MM.1S (cell line): ENCODE data around the gene PPM1F.

Source experiments
- DNase-seq: peaks from one replicate; pipeline ENCODE4 v3.0.0-alpha.2; 2015
- H2AFZ ChIP-seq: fragments of 300-600 bp; sonication (generic); 2 replicates; pipeline ENCODE4 v1.6.0; 2016; ENCODE audit warnings: antibody characterized with exemption, low read length
- H3F3A ChIP-seq: fragments of 300-600 bp; sonication (generic); 2 replicates; pipeline ENCODE4 v1.6.1; 2016; ENCODE audit warnings: mild to moderate bottlenecking, antibody characterized with exemption, low read length, moderate library complexity, mixed read lengths; ENCODE audit not compliant: insufficient read depth
- H3K27ac ChIP-seq: fragments of 300-600 bp; sonication (generic); 2 replicates; pipeline ENCODE4 v1.5.1; 2016; ENCODE audit warnings: mild to moderate bottlenecking, low read length
- H3K27me3 ChIP-seq: fragments of 300-600 bp; sonication (generic); replicated peaks from 2 replicates; pipeline ENCODE4 v1.6.0; 2016; ENCODE audit warnings: low read length; ENCODE audit not compliant: insufficient read depth
- H3K36me3 ChIP-seq: fragments of 300-600 bp; sonication (generic); replicated peaks from 2 replicates; pipeline ENCODE4 v1.6.1; 2016; ENCODE audit warnings: mild to moderate bottlenecking, low read length, mixed read lengths; ENCODE audit not compliant: insufficient read depth
- H3K4me1 ChIP-seq: fragments of 300-600 bp; sonication (generic); 2 replicates; pipeline ENCODE4 v1.6.1; 2016; ENCODE audit warnings: low read length, mixed read lengths
- H3K4me2 ChIP-seq: fragments of 300-600 bp; sonication (generic); 2 replicates; pipeline ENCODE4 v1.6.0; 2016; ENCODE audit warnings: low read depth, low read length
- H3K4me3 ChIP-seq: fragments of 300-600 bp; sonication (generic); 2 replicates; pipeline ENCODE4 v1.5.1; 2016; ENCODE audit warnings: low read length, mixed read lengths
- H3K79me2 ChIP-seq: fragments of 300-600 bp; sonication (generic); 2 replicates; pipeline ENCODE4 v1.6.1; 2016; ENCODE audit warnings: mixed run types, low read length, mixed read lengths
- H3K9ac ChIP-seq: fragments of 300-600 bp; sonication (generic); 2 replicates; pipeline ENCODE4 v1.6.1; 2016; ENCODE audit warnings: low read length, mixed read lengths
- H3K9me2 ChIP-seq: fragments of 300-600 bp; sonication (generic); replicated peaks from 2 replicates; pipeline ENCODE4 v1.6.1; 2016; ENCODE audit warnings: mild to moderate bottlenecking, low read length, mixed read lengths; ENCODE audit not compliant: insufficient read depth
- H3K9me3 ChIP-seq: fragments of 300-600 bp; sonication (generic); replicated peaks from 2 replicates; pipeline ENCODE4 v1.6.1; 2016; ENCODE audit warnings: mild to moderate bottlenecking, low read length, mixed read lengths; ENCODE audit not compliant: insufficient read depth
- H4K20me1 ChIP-seq: fragments of 300-600 bp; sonication (generic); 2 replicates; pipeline ENCODE4 v1.6.1; 2016; ENCODE audit warnings: mild to moderate bottlenecking, low read length, moderate library complexity, mixed read lengths; ENCODE audit not compliant: insufficient read depth
- EZH2 ChIP-seq: fragments of 300-600 bp; sonication (generic); optimal IDR thresholded peaks from 2 replicates; pipeline ENCODE3; 2017; ENCODE audit warnings: low read depth, mild to moderate bottlenecking, antibody characterized with exemption, low read length, mixed read lengths
- EZH2phosphoT487 ChIP-seq: fragments of 300-600 bp; sonication (generic); IDR thresholded peaks from 2 replicates; pipeline ENCODE4 v1.6.1; 2018; ENCODE audit warnings: antibody characterized with exemption, low read length
- TF ChIP-seq, protein P1 (sequence below): fragments of 300-600 bp; sonication (generic); IDR thresholded peaks from 2 replicates; pipeline ENCODE4 v1.5.1; 2016; ENCODE audit warnings: antibody characterized with exemption, low read length, mixed read lengths

PPM1F gene

DNA sequence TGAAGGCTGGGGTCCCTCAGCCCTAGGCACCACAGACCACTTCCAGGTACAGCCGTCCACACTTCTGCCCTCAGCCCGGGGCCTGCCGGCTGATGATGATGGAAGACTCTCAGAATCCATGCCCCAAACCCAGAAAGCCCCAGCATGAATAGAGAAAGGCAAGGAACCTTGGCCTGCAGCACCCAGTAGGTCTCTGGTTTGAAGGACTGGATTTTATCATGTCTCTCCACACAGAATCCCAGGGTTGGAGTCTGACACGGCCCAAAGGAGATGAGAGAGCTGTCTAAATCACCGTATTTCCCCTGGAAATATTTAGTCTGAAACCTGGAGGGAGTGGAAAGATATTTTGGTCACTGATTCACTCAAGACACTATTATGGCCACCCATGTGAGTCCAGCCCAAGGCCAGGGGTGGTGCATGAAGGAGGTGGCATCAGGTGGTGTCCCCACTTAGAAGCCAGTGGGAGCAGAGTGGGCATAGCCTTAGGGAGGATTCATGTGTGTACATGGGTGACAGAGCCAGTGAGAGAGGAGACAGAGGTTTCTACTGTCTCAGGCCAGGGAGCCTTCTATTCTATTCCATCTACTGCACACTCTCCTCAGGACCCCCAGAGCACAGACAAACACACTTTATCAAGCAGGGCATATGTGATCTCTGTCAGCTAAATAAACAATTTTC is 15.9 kb upstream of the PPM1F start:
- no peak overlapping the region for H3K4me2 ChIP-seq
- H3K4me1 ChIP-seq, result no peaks in the 10 kb centered on the region
- H3K9ac ChIP-seq, result no peak overlapping the region
- H3K27ac ChIP-seq, result no peak overlapping the region
- no peaks in the 10 kb centered on the region for H3K79me2 ChIP-seq
- no peak overlapping the region for H2AFZ ChIP-seq
- H3K9me3 ChIP-seq, result no peaks in the 10 kb centered on the region
- no peaks in the 10 kb centered on the region for H3K9me2 ChIP-seq
- 0 out of 2 replicates have a peak, but pooled peaks cover 9% of the 10 kb centered on the region for H3K36me3 ChIP-seq
- DNase-seq, result no peak
- no peak for TF ChIP-seq EZH2phosphoT487
- TF ChIP-seq, protein P1, sequence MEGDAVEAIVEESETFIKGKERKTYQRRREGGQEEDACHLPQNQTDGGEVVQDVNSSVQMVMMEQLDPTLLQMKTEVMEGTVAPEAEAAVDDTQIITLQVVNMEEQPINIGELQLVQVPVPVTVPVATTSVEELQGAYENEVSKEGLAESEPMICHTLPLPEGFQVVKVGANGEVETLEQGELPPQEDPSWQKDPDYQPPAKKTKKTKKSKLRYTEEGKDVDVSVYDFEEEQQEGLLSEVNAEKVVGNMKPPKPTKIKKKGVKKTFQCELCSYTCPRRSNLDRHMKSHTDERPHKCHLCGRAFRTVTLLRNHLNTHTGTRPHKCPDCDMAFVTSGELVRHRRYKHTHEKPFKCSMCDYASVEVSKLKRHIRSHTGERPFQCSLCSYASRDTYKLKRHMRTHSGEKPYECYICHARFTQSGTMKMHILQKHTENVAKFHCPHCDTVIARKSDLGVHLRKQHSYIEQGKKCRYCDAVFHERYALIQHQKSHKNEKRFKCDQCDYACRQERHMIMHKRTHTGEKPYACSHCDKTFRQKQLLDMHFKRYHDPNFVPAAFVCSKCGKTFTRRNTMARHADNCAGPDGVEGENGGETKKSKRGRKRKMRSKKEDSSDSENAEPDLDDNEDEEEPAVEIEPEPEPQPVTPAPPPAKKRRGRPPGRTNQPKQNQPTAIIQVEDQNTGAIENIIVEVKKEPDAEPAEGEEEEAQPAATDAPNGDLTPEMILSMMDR, result no peak
- TF ChIP-seq EZH2, result no peak
- no peaks in the 10 kb centered on the region for H3K27me3 ChIP-seq
- no peaks in the 10 kb centered on the region for H3F3A ChIP-seq
- H4K20me1 ChIP-seq, result no peaks in the 10 kb centered on the region
- no peak overlapping the region for H3K4me3 ChIP-seq

DNA sequence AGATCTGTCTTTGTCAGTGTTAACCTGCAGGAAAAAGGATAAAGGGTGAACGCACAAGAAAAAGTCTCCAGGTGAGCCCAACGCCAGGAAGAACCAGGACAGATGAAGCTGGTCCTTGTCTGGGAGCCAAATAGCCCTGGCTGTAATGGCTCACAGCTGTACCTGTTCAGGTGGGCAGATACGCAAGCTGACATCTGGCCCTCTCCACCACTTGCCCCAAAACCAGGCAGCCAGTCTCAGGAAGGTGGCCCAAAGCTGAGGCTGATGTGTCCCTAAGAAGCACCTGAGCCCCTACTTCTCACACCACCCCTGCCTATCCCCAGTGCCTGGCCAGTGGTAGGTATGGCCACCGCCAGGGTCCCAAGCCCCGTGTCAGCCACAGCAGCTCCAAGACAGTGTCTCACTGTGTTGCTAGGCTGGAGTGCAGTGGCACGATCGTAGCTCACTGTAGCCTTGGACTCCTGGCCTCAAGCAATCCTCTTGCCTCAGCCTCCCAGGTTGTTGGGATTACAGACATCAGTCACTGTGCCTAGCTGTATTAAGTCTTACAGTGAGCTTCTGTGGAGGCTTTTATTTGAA is 15.1 kb upstream of the PPM1F start:
- H3K27me3 ChIP-seq, result no peaks in the 10 kb centered on the region
- no peak for DNase-seq
- H3F3A ChIP-seq, result no peaks in the 10 kb centered on the region
- H3K9ac ChIP-seq, result no peak overlapping the region
- H4K20me1 ChIP-seq, result no peaks in the 10 kb centered on the region
- 0 out of 2 replicates have a peak, but pooled peaks cover 9% of the 10 kb centered on the region for H3K36me3 ChIP-seq
- no peak overlapping the region for H3K27ac ChIP-seq
- no peak overlapping the region for H3K4me2 ChIP-seq
- TF ChIP-seq EZH2, result no peak
- TF ChIP-seq, protein P1, result no peak
- no peak for TF ChIP-seq EZH2phosphoT487
- H2AFZ ChIP-seq, result no peak overlapping the region
- no peaks in the 10 kb centered on the region for H3K79me2 ChIP-seq
- no peaks in the 10 kb centered on the region for H3K4me1 ChIP-seq
- no peaks in the 10 kb centered on the region for H3K9me3 ChIP-seq
- no peaks in the 10 kb centered on the region for H3K9me2 ChIP-seq
- no peak overlapping the region for H3K4me3 ChIP-seq

DNA sequence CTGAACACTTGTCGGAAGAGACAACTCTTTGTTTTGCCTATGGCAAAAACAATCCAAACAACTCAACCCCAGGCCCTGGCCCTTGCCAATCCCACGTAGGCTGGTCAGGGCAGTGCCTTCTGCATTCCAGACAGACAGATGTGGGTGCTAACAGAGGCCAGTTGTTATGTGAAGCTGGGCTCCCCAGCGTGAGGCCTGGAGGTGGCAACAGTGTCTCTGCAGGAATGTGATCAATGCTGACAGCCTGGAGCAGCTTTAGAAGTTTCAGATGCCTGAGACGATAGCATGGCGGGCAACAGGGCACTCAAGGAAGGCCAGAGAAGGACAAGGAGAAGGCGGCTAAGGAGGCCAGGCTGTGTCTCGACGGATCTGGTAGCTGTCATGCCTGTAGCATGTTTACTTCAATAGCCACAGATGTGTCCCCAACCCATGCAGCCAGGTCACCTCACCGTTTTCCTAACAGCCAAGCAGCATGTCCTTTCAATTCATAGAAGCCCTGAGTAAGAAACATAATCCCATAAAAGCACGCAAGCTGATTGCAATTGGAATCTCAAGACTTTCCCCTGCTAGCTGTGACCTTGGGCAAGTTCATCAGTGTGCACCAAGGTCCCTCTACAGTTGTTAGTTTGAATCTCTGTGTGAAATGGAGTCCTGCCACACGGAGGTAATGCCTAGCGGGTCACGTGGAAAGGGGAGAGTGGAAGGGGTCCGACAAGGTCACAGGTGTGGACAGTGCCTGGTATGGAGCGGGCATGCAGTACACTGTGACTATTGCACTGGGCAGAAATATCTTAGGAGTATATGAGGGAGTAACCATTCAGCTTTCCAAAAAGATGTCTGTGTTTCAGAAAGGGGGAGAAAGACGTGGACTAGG is 14.2 kb upstream of the PPM1F start:
- Histone ChIP-seq H3K9ac (no peak overlapping the region), H3F3A (no peaks in the 10 kb centered on the region), H3K27ac (no peak overlapping the region), H3K4me2 (no peak overlapping the region), H3K4me3 (no peak overlapping the region), H3K27me3 (no peaks in the 10 kb centered on the region), H4K20me1 (no peaks in the 10 kb centered on the region), H3K9me2 (no peaks in the 10 kb centered on the region), H3K9me3 (no peaks in the 10 kb centered on the region), H2AFZ (no peak overlapping the region), H3K4me1 (no peaks in the 10 kb centered on the region), H3K36me3 (0 out of 2 replicates have a peak, but pooled peaks cover 6% of the 10 kb centered on the region), H3K79me2 (no peaks in the 10 kb centered on the region)
- no peak for TF ChIP-seq EZH2
- TF ChIP-seq EZH2phosphoT487, result no peak
- TF ChIP-seq, protein P1, result no peak
- no peak for DNase-seq
